ENCODE results near the gene TGIF2.

TGIF2 gene

DNA sequence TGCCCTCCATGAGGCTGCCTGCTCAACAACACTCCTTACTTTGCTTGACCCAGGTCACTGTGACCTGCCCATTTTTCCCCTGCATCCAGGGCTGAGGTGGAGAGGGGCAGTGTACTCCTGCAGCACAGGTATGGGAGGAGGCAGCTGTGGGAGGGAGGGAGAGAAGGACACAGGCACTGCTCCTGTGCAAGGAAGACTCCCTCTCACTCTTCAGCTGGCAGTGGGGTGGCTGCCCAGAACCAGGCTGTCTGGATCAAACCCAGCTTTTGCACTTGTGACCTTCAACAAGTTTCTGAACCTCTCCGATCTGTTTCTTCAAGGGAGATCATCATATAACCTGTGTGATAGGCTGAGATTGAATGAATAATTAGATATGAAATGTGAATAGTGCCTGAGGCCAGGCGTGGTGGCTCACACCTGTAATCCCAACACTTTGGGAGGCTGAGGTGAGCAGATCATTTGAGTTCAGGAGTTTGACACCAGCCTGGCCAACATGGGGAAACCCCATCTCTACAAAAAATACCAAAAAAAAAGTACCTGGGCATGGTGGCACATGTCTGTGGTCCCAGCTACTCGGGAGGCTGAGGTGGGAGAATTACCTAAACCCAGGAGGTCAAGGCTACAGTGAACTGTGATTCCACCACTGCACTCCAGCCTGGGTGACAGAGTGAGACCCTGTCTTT lies 14.1 kb downstream of the TGIF2 start:
- no peak overlapping the region for H3K4me3 ChIP-seq (ENCODE audit: low read depth, low read length)
- TF ChIP-seq, protein P1, sequence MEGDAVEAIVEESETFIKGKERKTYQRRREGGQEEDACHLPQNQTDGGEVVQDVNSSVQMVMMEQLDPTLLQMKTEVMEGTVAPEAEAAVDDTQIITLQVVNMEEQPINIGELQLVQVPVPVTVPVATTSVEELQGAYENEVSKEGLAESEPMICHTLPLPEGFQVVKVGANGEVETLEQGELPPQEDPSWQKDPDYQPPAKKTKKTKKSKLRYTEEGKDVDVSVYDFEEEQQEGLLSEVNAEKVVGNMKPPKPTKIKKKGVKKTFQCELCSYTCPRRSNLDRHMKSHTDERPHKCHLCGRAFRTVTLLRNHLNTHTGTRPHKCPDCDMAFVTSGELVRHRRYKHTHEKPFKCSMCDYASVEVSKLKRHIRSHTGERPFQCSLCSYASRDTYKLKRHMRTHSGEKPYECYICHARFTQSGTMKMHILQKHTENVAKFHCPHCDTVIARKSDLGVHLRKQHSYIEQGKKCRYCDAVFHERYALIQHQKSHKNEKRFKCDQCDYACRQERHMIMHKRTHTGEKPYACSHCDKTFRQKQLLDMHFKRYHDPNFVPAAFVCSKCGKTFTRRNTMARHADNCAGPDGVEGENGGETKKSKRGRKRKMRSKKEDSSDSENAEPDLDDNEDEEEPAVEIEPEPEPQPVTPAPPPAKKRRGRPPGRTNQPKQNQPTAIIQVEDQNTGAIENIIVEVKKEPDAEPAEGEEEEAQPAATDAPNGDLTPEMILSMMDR (IDR thresholded peaks at IDR 0.05; ENCODE audit: low read depth, low read length): no peak

DNA sequence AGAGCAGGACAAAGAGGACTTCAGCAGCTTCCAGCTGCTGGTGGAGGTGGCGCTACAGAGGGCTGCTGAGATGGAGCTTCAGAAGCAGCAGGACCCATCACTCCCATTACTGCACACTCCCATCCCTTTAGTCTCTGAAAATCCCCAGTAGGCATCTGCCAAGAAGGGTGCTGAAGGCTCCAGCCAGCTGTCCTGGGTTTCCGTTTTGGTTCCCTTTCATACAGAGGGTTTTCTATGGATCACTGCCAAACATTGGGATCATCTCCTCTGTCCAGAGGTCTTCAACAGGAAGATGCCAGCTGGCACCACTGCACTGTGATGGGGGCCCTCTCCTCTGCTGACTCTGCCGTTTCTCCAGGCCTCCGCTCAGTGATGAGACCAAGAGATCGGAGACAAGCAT lies 17.9 kb downstream of the TGIF2 start:
- no peak overlapping the region for H3K4me3 ChIP-seq (ENCODE audit: low read depth, low read length)
- TF ChIP-seq, protein P1 (IDR thresholded peaks at IDR 0.05; ENCODE audit: low read depth, low read length): no peak

DNA sequence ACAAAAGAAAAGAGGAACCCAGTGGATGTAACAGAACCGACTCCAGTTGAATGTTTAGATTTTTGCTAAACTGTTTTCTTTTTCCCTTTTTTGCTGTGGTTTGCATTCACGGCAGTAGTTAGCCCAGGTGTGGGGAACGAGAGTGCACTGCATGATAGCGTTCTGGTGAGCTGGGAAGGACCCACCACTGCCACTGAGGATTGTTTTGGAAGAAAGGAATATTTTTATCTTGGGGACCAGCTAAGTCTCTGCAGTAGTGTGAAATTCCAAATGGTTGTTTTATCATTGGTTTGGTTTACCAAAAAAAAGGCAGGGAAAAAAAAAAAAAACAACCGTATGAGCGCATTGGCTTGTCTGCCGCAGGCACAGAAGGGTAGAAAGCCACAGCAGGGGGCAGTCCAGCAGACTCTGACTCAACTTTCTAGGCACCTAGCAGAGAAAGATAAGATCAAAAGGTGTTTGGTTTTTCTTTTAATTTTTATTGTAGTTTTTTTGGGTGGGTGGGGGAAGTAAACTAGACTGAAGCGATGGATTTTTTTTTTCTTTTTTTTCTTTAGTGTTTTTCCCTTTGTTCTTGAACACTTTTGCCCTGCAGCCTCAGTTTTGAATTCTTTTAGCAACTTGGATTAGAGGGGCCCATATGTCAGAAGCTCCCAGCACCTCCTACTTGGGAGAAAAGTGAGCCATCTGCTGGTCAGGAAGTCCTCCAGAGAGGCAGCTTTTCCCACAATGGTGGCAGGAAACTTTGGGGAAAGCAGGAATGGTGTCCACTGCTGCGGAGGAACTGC lies 18.7 kb downstream of the TGIF2 start:
- H3K4me3 ChIP-seq (ENCODE audit: low read depth, low read length): no peak overlapping the region
- TF ChIP-seq, protein P1 (IDR thresholded peaks at IDR 0.05; ENCODE audit: low read depth, low read length): peak; percentile 24; the same call in 1 of the 2 replicates

DNA sequence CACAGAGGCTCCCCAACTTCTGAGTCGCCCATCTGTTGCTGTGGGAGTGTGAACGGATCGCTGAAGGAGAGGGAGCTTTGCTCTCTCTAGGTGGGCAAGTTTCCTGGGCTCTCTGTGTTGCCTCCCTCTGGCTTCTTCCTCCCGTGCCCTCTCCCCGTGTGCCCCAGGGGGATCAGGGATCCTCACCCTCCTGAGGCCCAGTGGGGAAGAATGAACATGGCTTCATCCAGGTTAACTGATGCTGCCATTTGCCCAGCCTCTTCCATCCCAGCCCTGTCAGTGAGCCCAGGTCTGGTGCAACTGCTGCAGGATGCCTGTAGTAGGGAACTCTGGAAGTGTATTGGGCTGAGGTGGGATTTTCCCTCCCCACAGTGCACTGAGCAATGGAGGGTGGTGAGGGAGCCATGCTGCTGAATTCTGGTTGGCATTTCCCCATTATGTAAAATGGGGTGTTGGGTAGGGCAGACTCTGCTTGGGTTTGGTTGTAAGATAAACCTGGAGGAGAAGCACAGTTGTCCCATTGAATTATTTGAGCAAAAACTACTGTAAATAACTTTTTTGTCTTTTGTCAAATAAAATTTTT lies 20.0 kb downstream of the TGIF2 start:
- H3K4me3 ChIP-seq (ENCODE audit: low read depth, low read length): no peak overlapping the region
- TF ChIP-seq, protein P1 (IDR thresholded peaks at IDR 0.05; ENCODE audit: low read depth, low read length): no peak

DNA sequence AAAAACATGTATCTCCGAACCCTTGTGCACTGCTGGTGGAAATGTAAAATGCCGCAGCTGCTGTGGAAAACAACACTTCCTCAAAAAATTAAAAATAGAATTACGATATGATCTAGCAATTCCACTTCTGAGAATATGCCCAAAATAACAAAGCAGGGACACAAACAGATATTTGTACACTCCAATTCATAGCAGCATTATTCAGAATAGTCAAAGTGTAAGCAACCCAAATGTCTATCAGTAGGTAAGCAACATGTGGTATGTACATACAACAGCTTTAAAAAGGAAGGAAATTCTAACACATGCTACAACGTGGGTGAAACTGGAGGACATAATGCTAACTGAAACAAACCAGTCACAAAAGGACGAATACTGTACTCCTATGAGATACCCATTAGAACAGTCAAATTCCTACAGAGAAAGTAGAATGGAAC lies 26.5 kb downstream of the TGIF2 start:
- H3K4me3 ChIP-seq (ENCODE audit: low read depth, low read length): no peak overlapping the region
- TF ChIP-seq, protein P1 (IDR thresholded peaks at IDR 0.05; ENCODE audit: low read depth, low read length): no peak

DNA sequence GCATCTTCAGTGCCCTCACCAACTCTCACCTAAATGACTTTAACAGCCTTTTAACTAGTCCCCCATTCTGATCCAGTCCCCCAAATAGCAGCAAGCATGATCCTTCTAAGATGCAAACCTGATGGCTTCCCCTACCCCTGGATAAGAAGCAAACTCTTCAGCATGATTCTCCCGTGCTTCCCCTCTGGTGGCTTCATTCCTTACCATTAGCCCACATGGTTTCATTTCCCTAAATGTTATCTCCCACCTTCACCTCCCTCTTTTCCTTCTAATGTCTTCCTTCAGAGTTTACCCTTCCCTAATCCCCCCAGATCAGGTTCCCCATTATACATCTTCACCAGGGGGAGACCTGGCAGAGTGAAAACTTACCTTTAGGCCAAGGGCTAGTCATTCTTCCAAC lies 28.1 kb downstream of the TGIF2 start:
- TF ChIP-seq, protein P1 (IDR thresholded peaks at IDR 0.05; ENCODE audit: low read depth, low read length): no peak

DNA sequence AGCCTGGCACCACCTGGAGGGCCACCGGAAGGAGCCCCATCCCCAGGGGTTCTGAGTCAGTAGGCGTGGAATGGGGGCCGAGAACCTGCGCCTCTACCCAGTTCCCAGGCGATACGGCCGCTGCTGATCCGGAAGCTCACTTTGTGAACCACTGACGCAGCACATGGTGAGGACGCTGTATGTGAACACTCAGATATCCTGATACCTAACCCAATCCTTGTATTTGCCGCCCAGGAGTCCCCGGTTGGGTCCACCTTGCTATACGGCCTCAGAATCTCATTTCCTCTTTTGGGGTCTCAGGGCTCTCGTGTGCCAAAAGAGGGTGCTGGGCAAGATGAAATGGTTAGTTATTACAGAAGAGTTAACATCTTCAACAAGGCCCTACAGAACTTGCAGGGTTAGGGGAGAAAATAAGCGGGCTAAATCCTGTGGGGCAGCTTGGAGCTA lies 31.6 kb downstream of the TGIF2 start:
- peak overlapping the region; percentile 99 for H3K4me3 ChIP-seq (ENCODE audit: low read depth, low read length)
- TF ChIP-seq, protein P1 (IDR thresholded peaks at IDR 0.05; ENCODE audit: low read depth, low read length): no peak

More for the DNA sequence above, 28.1 kb downstream of the TGIF2 start:
- H3K4me3 ChIP-seq (ENCODE audit: low read depth, low read length): no peak overlapping the region

Data from WI38 (cell line).